Small intestine (tissue), 16 donors: Measurements from ENCODE around the gene GCAT. TPM values are rescaled to one million over a fixed set of nuclear protein-coding genes. Genes with fewer than 3 reads are reported as not detected.

Experiments
- DNase-seq, 2 donors: peaks; one replicate each; pipeline versions ENCODE4 v3.0.0 to v3.0.0-alpha.2; 2013
- FAIRE-seq: peaks from 2 replicates; lab custom pipeline; 2012; peaks lifted over from hg19 to GRCh38; lab: Jason Lieb, UNC
- H3K27ac ChIP-seq, 3 donors: one replicate each; pipeline ENCODE4 v1.5.1; 2013; ENCODE audit warnings: low read length in 2 of 3, mild to moderate bottlenecking in 2 of 3, control low read depth in 1 of 3, inconsistent platforms in 1 of 3, low read depth in 1 of 3, moderate library complexity in 1 of 3
- H3K27me3 ChIP-seq, 3 donors: one replicate each; pipeline ENCODE4 v1.6.1; 2013; ENCODE audit warnings: low read length in 3 of 3, inconsistent platforms in 1 of 3; ENCODE audit not compliant: control insufficient read depth in 3 of 3, insufficient read depth in 3 of 3
- H3K36me3 ChIP-seq, 3 donors: one replicate each; pipeline ENCODE4 v1.6.1; 2013; ENCODE audit warnings: low read length in 3 of 3, inconsistent platforms in 1 of 3, low read depth in 1 of 3, mild to moderate bottlenecking in 1 of 3, moderate library complexity in 1 of 3; ENCODE audit not compliant: control insufficient read depth in 3 of 3, insufficient read depth in 2 of 3
- H3K4me1 ChIP-seq, 3 donors: one replicate each; pipeline ENCODE4 v1.6.1; 2013; ENCODE audit warnings: low read length in 2 of 3, inconsistent platforms in 1 of 3, low read depth in 1 of 3, mild to moderate bottlenecking in 1 of 3, moderate library complexity in 1 of 3; ENCODE audit not compliant: control insufficient read depth in 3 of 3, insufficient read depth in 2 of 3
- H3K4me3 ChIP-seq, 3 donors: one replicate each; pipeline ENCODE4 v1.5.1; 2013; ENCODE audit warnings: low read length in 3 of 3, control low read depth in 1 of 3, inconsistent platforms in 1 of 3, low read depth in 1 of 3, mild to moderate bottlenecking in 1 of 3, moderate library complexity in 1 of 3
- H3K9me3 ChIP-seq, 2 donors: one replicate each; pipeline ENCODE4 v1.6.1; 2013; ENCODE audit warnings: low read depth in 1 of 2, low read length in 1 of 2; ENCODE audit not compliant: control insufficient read depth in 2 of 2, insufficient read depth in 1 of 2
- WGBS, 3 donors: extraction: QIAGEN DNeasy Blood & Tissue Kit; methylation state at CpG; one replicate each; pipeline ENCODE4 v1.1.7; 2013; 5-methylcytosine and 5-hydroxymethylcytosine counted together
- long read RNA-seq, 10 donors: transcript quantifications; one replicate each; lab custom pipeline, GENCODE V29; 2026
- polyA plus RNA-seq, 4 donors: library from polyadenylated mRNA; stranded (reverse) in 3 of 4; unstranded in 1 of 4; fragments of 200-250 nt in 3 of 4; fragments of 120-200 nt in 1 of 4; gene quantifications; one replicate each; pipeline versions ENCODE4 v1.2.1 to v1.2.3, GENCODE V29; 2013
- donor health status: healthy with polysubstance abuse.
- donor health status: control.
- donor health status: control.
- donor health status: Bipolar disorder and iron deficiency.
- donor health status: healthy.

Gene GCAT
- 10 to 100 TPM in 2 of 4 donors, 1 to 10 TPM in 2; 2.9 to 12.3 (median 8.9) TPM for polyA plus RNA-seq
- long read RNA-seq, donor 1, transcript GCAT-201 (9 exons, 1,497 nt) = major isoform, 5 of 31 reads
- long read RNA-seq, donor 1, partial matches to known transcripts = 0 of 31 reads
- long read RNA-seq, donor 1, other reads (novel, unspliced or antisense) = 24 of 31 reads
- long read RNA-seq, donor 2, partial matches to known transcripts = 0 of 4 reads
- long read RNA-seq, donor 2, other reads (novel, unspliced or antisense) = 0 of 4 reads
- long read RNA-seq, donor 3, partial matches to known transcripts = 0 of 3 reads
- long read RNA-seq, donor 3, other reads (novel, unspliced or antisense) = 0 of 3 reads
- long read RNA-seq, donor 4 = 0 reads
- long read RNA-seq, donor 5, partial matches to known transcripts = 0 of 1 reads
- long read RNA-seq, donor 5, other reads (novel, unspliced or antisense) = 0 of 1 reads
- long read RNA-seq, donor 6, partial matches to known transcripts = 0 of 2 reads
- long read RNA-seq, donor 6, other reads (novel, unspliced or antisense) = 0 of 2 reads
- long read RNA-seq, donor 7, transcript GCAT-201 (9 exons, 1,497 nt) = major isoform, 10 of 22 reads
- long read RNA-seq, donor 7, partial matches to known transcripts = 11 of 22 reads
- long read RNA-seq, donor 7, other reads (novel, unspliced or antisense) = 0 of 22 reads
- long read RNA-seq, donor 8 = 0 reads
- long read RNA-seq, donor 9, partial matches to known transcripts = 0 of 1 reads
- long read RNA-seq, donor 9, other reads (novel, unspliced or antisense) = 0 of 1 reads
- long read RNA-seq, donor 10, partial matches to known transcripts = 0 of 4 reads
- long read RNA-seq, donor 10, other reads (novel, unspliced or antisense) = 0 of 4 reads

GRCh38 chr22:37807410-37808293 is at the start of gene GCAT:
Gene GCAT (plus strand): TSS chr22:37807934. CDS start chr22:37807968, 34 bp downstream.
- H3K4me3 ChIP-seq = peak within 1 kb of the TSS; percentile 54 to 87 (median 64)
- 0 to 1% (median 1%) methylated on average over 58 to 73 of the region's 73 CpGs for WGBS, 3 donors
- FAIRE-seq = no peak

GRCh38 chr22:37758694-37759093 is 49.0 kb upstream of the GCAT start:
- Histone ChIP-seq H3K27ac (peak overlapping the region in 1 of 3 donors; percentile 36), H3K36me3 (peaks cover 10 to 93% (median 17%) of the 10 kb centered on the region in 3 donors), H3K27me3 (no peaks in the 10 kb centered on the region), H3K9me3 (no peaks in the 10 kb centered on the region), H3K4me1 (no peaks in the 10 kb centered on the region), H3K4me3 (no peak overlapping the region)
- no peak for FAIRE-seq
- DNase-seq = no peak
- WGBS, 3 donors = 82 to 90% (median 86%) methylated on average over 10 of the region's 10 CpGs

More at GRCh38 chr22:37807410-37808293, at the start of gene GCAT:
- H3K9me3 ChIP-seq = no peaks in the 10 kb centered on the region
- peaks cover 2 to 25% (median 5%) of the 10 kb centered on the region in 3 donors for H3K4me1 ChIP-seq
- peaks cover 0 to 6% (median 0%) of the 10 kb centered on the region in 3 donors for H3K36me3 ChIP-seq
- H3K27ac ChIP-seq = peak within 1 kb of the TSS in 2 of 3 donors; percentile 52 to 92
- no peaks in the 10 kb centered on the region for H3K27me3 ChIP-seq
- DNase-seq = peak; percentile 95 to 99

- no peaks in the 10 kb centered on the region for H3K4me1 ChIP-seq
- WGBS, 3 donors = 87 to 90% (median 87%) methylated on average over 11 of the region's 11 CpGs
- H3K9me3 ChIP-seq = no peaks in the 10 kb centered on the region
- peaks cover 10 to 90% (median 17%) of the 10 kb centered on the region in 3 donors for H3K36me3 ChIP-seq
- H3K4me3 ChIP-seq = no peak overlapping the region
- FAIRE-seq (no peak), DNase-seq (no peak)
- no peak overlapping the region for H3K27ac ChIP-seq
- H3K27me3 ChIP-seq = no peaks in the 10 kb centered on the region
These were observed 48.5 kb upstream of the GCAT start for GRCh38 chr22:37759281-37759680.

- DNase-seq = no peak
- Histone ChIP-seq H3K36me3 (peaks cover 10 to 86% (median 14%) of the 10 kb centered on the region in 3 donors), H3K27me3 (no peaks in the 10 kb centered on the region), H3K4me1 (no peaks in the 10 kb centered on the region), H3K9me3 (no peaks in the 10 kb centered on the region), H3K27ac (no peak overlapping the region), H3K4me3 (no peak overlapping the region)
- WGBS, 3 donors = 79 to 87% (median 79%) methylated on average over 3 of the region's 3 CpGs
- no peak for FAIRE-seq
These were observed 47.6 kb upstream of the GCAT start for GRCh38 chr22:37760152-37760551.

GRCh38 chr22:37762389-37762836 is 45.3 kb upstream of the GCAT start:
- no peak overlapping the region for H3K27ac ChIP-seq
- H3K36me3 ChIP-seq = peaks cover 5 to 82% (median 14%) of the 10 kb centered on the region in 3 donors
- H3K4me1 ChIP-seq = no peaks in the 10 kb centered on the region
- no peak for DNase-seq
- no peak overlapping the region for H3K4me3 ChIP-seq
- H3K27me3 ChIP-seq = no peaks in the 10 kb centered on the region
- 69 to 73% (median 70%) methylated on average over 10 of the region's 10 CpGs for WGBS, 3 donors
- no peak for FAIRE-seq
- no peaks in the 10 kb centered on the region for H3K9me3 ChIP-seq

GRCh38 chr22:37763012-37763411 is 44.7 kb upstream of the GCAT start:
- 92 to 99% (median 94%) methylated on average over 9 of the region's 9 CpGs for WGBS, 3 donors
- FAIRE-seq (no peak), DNase-seq (no peak)
- no peak overlapping the region for H3K27ac ChIP-seq
- no peaks in the 10 kb centered on the region for H3K27me3 ChIP-seq
- H3K9me3 ChIP-seq = no peaks in the 10 kb centered on the region
- H3K4me3 ChIP-seq = no peak overlapping the region
- H3K36me3 ChIP-seq = peaks cover 5 to 82% (median 10%) of the 10 kb centered on the region in 3 donors
- H3K4me1 ChIP-seq = no peaks in the 10 kb centered on the region

- peaks cover 5 to 82% (median 10%) of the 10 kb centered on the region in 3 donors for H3K36me3 ChIP-seq
These were observed 44.1 kb upstream of the GCAT start for GRCh38 chr22:37763652-37764051.

More at GRCh38 chr22:37763652-37764051, 44.1 kb upstream of the GCAT start:
- DNase-seq (no peak), FAIRE-seq (no peak)
- Histone ChIP-seq H3K4me3 (no peak overlapping the region), H3K4me1 (no peaks in the 10 kb centered on the region), H3K9me3 (no peaks in the 10 kb centered on the region), H3K27me3 (no peaks in the 10 kb centered on the region), H3K27ac (no peak overlapping the region)
- 91 to 92% (median 91%) methylated on average over 16 of the region's 16 CpGs for WGBS, 3 donors
